ACC112 (cell line): ENCODE measurements around the gene OCRL.
"Not testable (repeated sequence)": the region's sequence is repeated elsewhere in the genome, so short reads cannot be mapped to it uniquely, and the experiment has no call there.

Experiments
- H2AFZ ChIP-seq: fragments of 200-600 bp; sonication (generic); one replicate; pipeline ENCODE4 v1.6.0; 2017; ENCODE audit warnings: antibody characterized with exemption, low read length; ENCODE audit not compliant: unreplicated experiment
- H3K27ac ChIP-seq: fragments of 200-600 bp; sonication (generic); 2 replicates; pipeline ENCODE4 v1.5.1; 2014; ENCODE audit warnings: low read depth, mild to moderate bottlenecking, antibody characterized with exemption, low read length, moderate library complexity
- H3K27me3 ChIP-seq: fragments of 200-600 bp; sonication (generic); 2 replicates; pipeline ENCODE4 v1.6.1; 2014; ENCODE audit warnings: mild to moderate bottlenecking, antibody characterized with exemption, low read length, moderate library complexity, mixed read lengths; ENCODE audit not compliant: insufficient read depth
- H3K36me3 ChIP-seq: fragments of 200-600 bp; sonication (generic); 2 replicates; pipeline ENCODE4 v1.6.1; 2016; ENCODE audit warnings: mild to moderate bottlenecking, antibody characterized with exemption, low read length, moderate library complexity, mixed read lengths; ENCODE audit not compliant: insufficient read depth
- H3K4me1 ChIP-seq: fragments of 200-600 bp; sonication (generic); one replicate; pipeline ENCODE4 v1.6.1; 2016; ENCODE audit warnings: low read length, mixed read lengths; ENCODE audit not compliant: insufficient read depth, unreplicated experiment, control insufficient read depth
- H3K4me3 ChIP-seq: fragments of 200-600 bp; sonication (generic); 2 replicates; pipeline ENCODE4 v1.5.1; 2014; ENCODE audit warnings: mild to moderate bottlenecking, low read depth, low read length
- H3K79me2 ChIP-seq: fragments of 200-600 bp; sonication (generic); one replicate; pipeline ENCODE4 v1.6.0; 2016; ENCODE audit warnings: low read length; ENCODE audit not compliant: control insufficient read depth, unreplicated experiment, insufficient read depth

Gene OCRL

GRCh38 chrX:129534816-129535578 lies 5.1 kb upstream of the OCRL start:
- no peak overlapping the region for H2AFZ ChIP-seq
- H3K36me3 ChIP-seq = no peaks in the 10 kb centered on the region
- H3K79me2 ChIP-seq = no peaks in the 10 kb centered on the region
- H3K27me3 ChIP-seq = no peaks in the 10 kb centered on the region
- H3K4me3 ChIP-seq = no peak overlapping the region
- H3K4me1 ChIP-seq = peaks cover 2% of the 10 kb centered on the region
- no peak overlapping the region for H3K27ac ChIP-seq

GRCh38 chrX:129540722-129541184 lies 694 bp downstream of the OCRL start:
- Histone ChIP-seq H3K27me3 (no peaks in the 10 kb centered on the region), H3K27ac (no peak overlapping the region), H3K4me3 (peak overlapping the region; percentile 90), H3K79me2 (peaks cover 5% of the 10 kb centered on the region), H3K36me3 (no peaks in the 10 kb centered on the region), H3K4me1 (no peaks in the 10 kb centered on the region), H2AFZ (peak overlapping the region; percentile 75)

GRCh38 chrX:129544780-129545179 lies 4.7 kb downstream of the OCRL start:
- Histone ChIP-seq H3K27me3 (no peaks in the 10 kb centered on the region), H3K27ac (no peak overlapping the region), H3K4me1 (no peaks in the 10 kb centered on the region), H3K4me3 (no peak overlapping the region), H3K36me3 (0 out of 2 replicates have a peak, but pooled peaks cover 2% of the 10 kb centered on the region), H3K79me2 (peaks cover 5% of the 10 kb centered on the region), H2AFZ (no peak overlapping the region)

GRCh38 chrX:129545408-129545807 lies 5.3 kb downstream of the OCRL start:
- H3K4me3 ChIP-seq = no peak overlapping the region
- 0 out of 2 replicates have a peak, but pooled peaks cover 3% of the 10 kb centered on the region for H3K36me3 ChIP-seq
- H3K27ac ChIP-seq = no peak overlapping the region
- H3K27me3 ChIP-seq = no peaks in the 10 kb centered on the region
- no peak overlapping the region for H2AFZ ChIP-seq
- no peaks in the 10 kb centered on the region for H3K4me1 ChIP-seq
- H3K79me2 ChIP-seq = peaks cover 5% of the 10 kb centered on the region

GRCh38 chrX:129549124-129549523 lies 9.1 kb downstream of the OCRL start:
- Histone ChIP-seq H3K27me3 (no peaks in the 10 kb centered on the region), H3K4me1 (no peaks in the 10 kb centered on the region), H3K36me3 (0 out of 2 replicates have a peak, but pooled peaks cover 3% of the 10 kb centered on the region), H3K79me2 (no peaks in the 10 kb centered on the region), H3K4me3 (no peak overlapping the region), H2AFZ (no peak overlapping the region), H3K27ac (no peak overlapping the region)

GRCh38 chrX:129553619-129554288 lies 13.7 kb downstream of the OCRL start:
- H3K27ac ChIP-seq = no peak overlapping the region
- no peak overlapping the region for H2AFZ ChIP-seq
- H3K4me3 ChIP-seq = no peak overlapping the region
- H3K36me3 ChIP-seq = 0 out of 2 replicates have a peak, but pooled peaks cover 3% of the 10 kb centered on the region
- no peaks in the 10 kb centered on the region for H3K79me2 ChIP-seq
- H3K4me1 ChIP-seq = no peaks in the 10 kb centered on the region
- H3K27me3 ChIP-seq = no peaks in the 10 kb centered on the region

- not testable (repeated sequence) for H3K27ac ChIP-seq, H3K4me1 ChIP-seq, H2AFZ ChIP-seq, H3K79me2 ChIP-seq, H3K4me3 ChIP-seq, H3K36me3 ChIP-seq, H3K27me3 ChIP-seq
Observed at GRCh38 chrX:129554816-129555215, 14.8 kb downstream of the OCRL start.

GRCh38 chrX:129556806-129557315 lies 16.8 kb downstream of the OCRL start:
- H3K36me3 ChIP-seq = peaks cover 8% of the 10 kb centered on the region
- no peak overlapping the region for H2AFZ ChIP-seq
- H3K4me3 ChIP-seq = no peak overlapping the region
- no peaks in the 10 kb centered on the region for H3K27me3 ChIP-seq
- no peak overlapping the region for H3K27ac ChIP-seq
- no peaks in the 10 kb centered on the region for H3K79me2 ChIP-seq
- H3K4me1 ChIP-seq = no peaks in the 10 kb centered on the region

GRCh38 chrX:129557844-129558480 lies 17.9 kb downstream of the OCRL start:
- Histone ChIP-seq H3K36me3 (peaks cover 16% of the 10 kb centered on the region), H3K27me3 (no peaks in the 10 kb centered on the region), H2AFZ (no peak overlapping the region)

GRCh38 chrX:129559783-129560182 lies 19.7 kb downstream of the OCRL start:
- H3K27me3 ChIP-seq = no peaks in the 10 kb centered on the region
- H3K36me3 ChIP-seq = peaks cover 16% of the 10 kb centered on the region
- no peak overlapping the region for H3K4me3 ChIP-seq
- no peaks in the 10 kb centered on the region for H3K79me2 ChIP-seq
- H2AFZ ChIP-seq = no peak overlapping the region
- no peaks in the 10 kb centered on the region for H3K4me1 ChIP-seq
- no peak overlapping the region for H3K27ac ChIP-seq

More at GRCh38 chrX:129557844-129558480, 17.9 kb downstream of the OCRL start:
- no peaks in the 10 kb centered on the region for H3K4me1 ChIP-seq
- no peak overlapping the region for H3K27ac ChIP-seq
- H3K4me3 ChIP-seq = no peak overlapping the region
- no peaks in the 10 kb centered on the region for H3K79me2 ChIP-seq
